Tibial nerve (tissue), 4 donors: ENCODE data around the gene DNM1L. TPM values are rescaled to one million over a fixed set of nuclear protein-coding genes. Genes with fewer than 3 reads are reported as not detected.
A peak's percentile ranks its signal among the peaks of the same experiment; 100 is the strongest.

Source experiments
- DNase-seq, 2 donors: peaks; one replicate each; pipeline ENCODE4 v3.0.0-alpha.2; 2019; ENCODE audit warnings: low spot score in 2 of 2
- H3K27ac ChIP-seq, 4 donors: fragments of 200-600 bp; sonication (generic) in 3 of 4; one replicate each; pipeline ENCODE4 v1.5.1; 2017 to 2019; ENCODE audit warnings: mild to moderate bottlenecking in 1 of 4
- H3K27me3 ChIP-seq, 2 donors: fragments of 200-600 bp; sonication (generic) in 1 of 2; one replicate each; pipeline versions ENCODE4 v1.5.1 to v1.6.0; 2017 to 2019
- H3K36me3 ChIP-seq, 3 donors: fragments of 200-600 bp; sonication (generic); one replicate each; pipeline ENCODE4 v1.5.1; 2018 to 2019
- H3K4me1 ChIP-seq, 4 donors: fragments of 200-600 bp; sonication (generic) in 3 of 4; one replicate each; pipeline ENCODE4 v1.5.1; 2017 to 2019
- H3K4me3 ChIP-seq, 4 donors: fragments of 200-600 bp; sonication (generic) in 3 of 4; one replicate each; pipeline ENCODE4 v1.5.1; 2017 to 2019; ENCODE audit warnings: mild to moderate bottlenecking in 1 of 4, moderate library complexity in 1 of 4
- H3K9me3 ChIP-seq, 4 donors: fragments of 200-600 bp; sonication (generic) in 3 of 4; one replicate each; pipeline ENCODE4 v1.5.1; 2017 to 2019
- EP300 ChIP-seq, 2 donors: sonication (generic); formaldehyde crosslinking; IDR thresholded peaks; one replicate each; pipeline ENCODE4 v1.6.1; 2017; ENCODE audit warnings: antibody characterized with exemption in 2 of 2, mild to moderate bottlenecking in 1 of 2
- POLR2A ChIP-seq, 2 donors: fragments of 450-650 bp; IDR thresholded peaks; one replicate each; pipeline ENCODE4 v1.6.1; 2017; ENCODE audit warnings: antibody characterized with exemption in 2 of 2, mild to moderate bottlenecking in 2 of 2, moderate library complexity in 2 of 2
- WGBS, 2 donors: methylation state at CpG; one replicate each; pipeline ENCODE4 v1.1.5; 2018; 5-methylcytosine and 5-hydroxymethylcytosine counted together
- total RNA-seq, 4 donors: library from RNA; depleted of rRNA; stranded (reverse); fragments of >200 nt; gene quantifications; one replicate each; pipeline ENCODE4 v1.1.0, GENCODE V29; 2016
- TF ChIP-seq, protein P1 (sequence below), 5 experiments: fragments of 200-600 bp in 3 of 5; fragments of 450-650 bp in 2 of 5; sonication (generic) in 3 of 5; IDR thresholded peaks; one replicate each; pipeline ENCODE4 v1.5.1; 2016 to 2019; ENCODE audit warnings: antibody characterized with exemption in 5 of 5, mild to moderate bottlenecking in 3 of 5, moderate library complexity in 2 of 5

DNM1L gene
- total RNA-seq, 4 donors from 2014 or later: 42.0 to 97.5 (median 59.1) TPM

DNA sequence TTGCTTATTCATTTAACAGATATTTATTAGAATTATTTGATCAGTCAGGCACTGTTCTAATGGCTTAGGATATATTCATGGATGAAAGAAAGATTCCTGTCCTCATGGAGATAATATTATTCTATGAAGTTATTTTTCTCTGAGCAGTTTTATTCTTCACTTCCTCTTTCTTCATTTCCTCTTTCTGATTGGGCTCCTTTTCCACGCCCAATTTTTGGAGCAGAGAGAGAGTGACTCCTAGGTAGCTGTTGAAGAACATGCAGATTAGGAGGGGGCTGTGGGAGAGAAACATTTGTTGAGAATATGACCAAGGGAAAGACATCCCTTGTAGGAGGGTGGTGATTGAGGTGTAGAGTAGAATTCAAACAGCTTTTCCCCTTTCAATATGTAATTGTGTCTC, 82.6 kb downstream of the DNM1L start:
- WGBS, 2 donors: 55 to 61% methylated on average over 1 of the region's 1 CpG
- Histone ChIP-seq H3K4me3 (no peak overlapping the region), H3K4me1 (peaks cover 0 to 7% (median 0%) of the 10 kb centered on the region in 4 donors), H3K9me3 (no peaks in the 10 kb centered on the region), H3K27me3 (no peaks in the 10 kb centered on the region), H3K27ac (no peak overlapping the region), H3K36me3 (no peaks in the 10 kb centered on the region)
- no peak for TF ChIP-seq POLR2A (IDR thresholded peaks at IDR 0.05)
- no peak for TF ChIP-seq EP300 (IDR thresholded peaks at IDR 0.05)
- TF ChIP-seq, protein P1, sequence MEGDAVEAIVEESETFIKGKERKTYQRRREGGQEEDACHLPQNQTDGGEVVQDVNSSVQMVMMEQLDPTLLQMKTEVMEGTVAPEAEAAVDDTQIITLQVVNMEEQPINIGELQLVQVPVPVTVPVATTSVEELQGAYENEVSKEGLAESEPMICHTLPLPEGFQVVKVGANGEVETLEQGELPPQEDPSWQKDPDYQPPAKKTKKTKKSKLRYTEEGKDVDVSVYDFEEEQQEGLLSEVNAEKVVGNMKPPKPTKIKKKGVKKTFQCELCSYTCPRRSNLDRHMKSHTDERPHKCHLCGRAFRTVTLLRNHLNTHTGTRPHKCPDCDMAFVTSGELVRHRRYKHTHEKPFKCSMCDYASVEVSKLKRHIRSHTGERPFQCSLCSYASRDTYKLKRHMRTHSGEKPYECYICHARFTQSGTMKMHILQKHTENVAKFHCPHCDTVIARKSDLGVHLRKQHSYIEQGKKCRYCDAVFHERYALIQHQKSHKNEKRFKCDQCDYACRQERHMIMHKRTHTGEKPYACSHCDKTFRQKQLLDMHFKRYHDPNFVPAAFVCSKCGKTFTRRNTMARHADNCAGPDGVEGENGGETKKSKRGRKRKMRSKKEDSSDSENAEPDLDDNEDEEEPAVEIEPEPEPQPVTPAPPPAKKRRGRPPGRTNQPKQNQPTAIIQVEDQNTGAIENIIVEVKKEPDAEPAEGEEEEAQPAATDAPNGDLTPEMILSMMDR (IDR thresholded peaks at IDR 0.05): no peak
- no peak for DNase-seq

DNA sequence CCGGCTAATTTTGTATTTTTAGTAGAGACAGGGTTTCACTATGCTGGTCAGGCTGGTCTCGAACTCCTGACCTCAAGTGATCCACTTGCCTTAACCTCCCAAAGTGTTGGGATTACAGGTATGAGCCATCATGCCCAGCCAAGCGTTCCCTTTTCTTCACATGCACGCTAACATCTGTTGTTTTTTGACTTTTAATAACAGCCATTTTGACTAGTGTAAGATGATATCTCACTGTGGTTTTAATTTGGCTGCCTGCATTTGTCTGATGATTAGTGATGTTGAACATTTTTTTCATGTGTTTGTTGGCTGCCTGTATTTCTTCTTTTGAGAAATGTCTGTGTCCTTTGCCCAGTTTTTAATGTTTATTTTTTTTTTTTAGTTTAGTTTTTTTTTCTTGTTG, 86.8 kb downstream of the DNM1L start:
- Histone ChIP-seq H3K36me3 (no peaks in the 10 kb centered on the region), H3K4me1 (peaks cover 0 to 6% (median 0%) of the 10 kb centered on the region in 4 donors), H3K27ac (no peak overlapping the region), H3K4me3 (no peak overlapping the region), H3K27me3 (no peaks in the 10 kb centered on the region), H3K9me3 (no peaks in the 10 kb centered on the region)
- WGBS, 2 donors: 67 to 72% methylated on average over 4 of the region's 4 CpGs
- DNase-seq: peak in 1 of 2 donors; percentile 18
- TF ChIP-seq EP300 (IDR thresholded peaks at IDR 0.05): peak in 1 of 2 donors; percentile 51
- TF ChIP-seq POLR2A (IDR thresholded peaks at IDR 0.05): no peak

DNA sequence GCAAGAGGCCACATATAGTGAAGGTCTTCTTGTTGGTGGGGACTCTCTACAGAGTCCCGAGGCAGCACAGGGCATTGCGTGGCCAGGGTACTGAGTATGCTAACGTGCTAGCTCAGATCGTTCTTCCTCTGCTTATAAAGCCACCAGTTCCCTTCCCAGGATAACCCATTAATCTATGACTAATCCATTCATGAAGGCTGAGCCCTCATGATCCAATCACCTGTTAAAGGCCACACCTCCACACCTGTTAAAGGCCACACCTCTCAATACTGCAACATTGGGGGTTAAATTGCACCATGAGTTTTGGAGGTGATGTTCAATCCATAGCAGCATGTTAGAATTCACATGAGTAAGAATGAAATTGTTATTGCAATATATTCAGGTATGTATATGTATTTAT, 89.4 kb downstream of the DNM1L start:
- Histone ChIP-seq H3K36me3 (no peaks in the 10 kb centered on the region), H3K4me1 (peaks cover 0 to 6% (median 0%) of the 10 kb centered on the region in 4 donors), H3K9me3 (no peaks in the 10 kb centered on the region), H3K27ac (no peak overlapping the region), H3K27me3 (no peaks in the 10 kb centered on the region), H3K4me3 (no peak overlapping the region)
- DNase-seq: no peak
- WGBS, 2 donors: 65 to 67% methylated on average over 4 of the region's 4 CpGs
- TF ChIP-seq EP300 (IDR thresholded peaks at IDR 0.05) (no peak), POLR2A (IDR thresholded peaks at IDR 0.05) (no peak)
- TF ChIP-seq, protein P1 (IDR thresholded peaks at IDR 0.05): no peak

DNA sequence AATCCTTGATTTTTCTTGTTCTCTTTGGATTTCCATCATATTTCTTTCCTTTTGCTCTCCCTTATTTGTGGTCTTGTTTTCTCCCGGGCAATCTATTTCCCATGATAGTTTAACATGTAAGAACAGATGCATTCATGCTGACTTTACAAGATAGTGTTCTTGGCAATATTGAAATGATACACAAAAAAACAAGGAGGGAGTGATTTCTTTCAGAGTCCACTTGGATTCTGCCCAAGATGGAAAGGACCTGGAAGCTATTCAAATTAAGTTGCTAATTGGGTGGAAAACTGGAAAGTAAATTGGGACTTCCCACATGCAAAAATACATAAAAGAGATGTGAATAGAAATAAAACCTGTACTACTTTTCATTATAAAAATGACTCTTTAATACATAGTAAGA, 91.0 kb downstream of the DNM1L start:
- no peaks in the 10 kb centered on the region for H3K9me3 ChIP-seq
- H3K4me1 ChIP-seq: peaks cover 0 to 6% (median 0%) of the 10 kb centered on the region in 4 donors
- H3K27ac ChIP-seq: no peak overlapping the region
- H3K27me3 ChIP-seq: no peaks in the 10 kb centered on the region
- no peak overlapping the region for H3K4me3 ChIP-seq
- H3K36me3 ChIP-seq: no peaks in the 10 kb centered on the region
- 23 to 28% methylated on average over 1 of the region's 1 CpG for WGBS, 2 donors
- TF ChIP-seq POLR2A (IDR thresholded peaks at IDR 0.05): no peak
- no peak for TF ChIP-seq EP300 (IDR thresholded peaks at IDR 0.05)
- TF ChIP-seq, protein P1 (IDR thresholded peaks at IDR 0.05): no peak
- no peak for DNase-seq

DNA sequence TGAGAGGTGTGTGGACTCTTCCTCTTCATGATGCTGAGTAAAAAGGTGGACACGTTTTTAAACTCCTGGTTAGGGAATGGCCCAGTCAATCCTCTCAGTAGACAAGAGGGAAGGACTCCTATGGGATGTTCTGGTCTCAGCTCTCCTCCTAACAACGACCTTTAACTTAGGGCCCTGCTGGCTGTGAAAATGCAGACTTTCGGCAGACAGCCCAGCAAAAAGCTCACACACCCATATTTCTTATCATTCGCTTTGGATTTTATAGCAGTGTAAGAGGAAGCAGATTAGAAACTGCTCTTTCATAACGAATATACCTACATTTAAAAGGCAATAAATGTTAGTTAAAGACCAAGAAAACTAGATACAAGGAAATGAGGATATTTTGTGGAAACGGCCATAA, 94.6 kb downstream of the DNM1L start:
- H3K9me3 ChIP-seq: no peaks in the 10 kb centered on the region
- no peak overlapping the region for H3K4me3 ChIP-seq
- DNase-seq: no peak
- H3K4me1 ChIP-seq: peaks cover 0 to 5% (median 0%) of the 10 kb centered on the region in 4 donors
- no peaks in the 10 kb centered on the region for H3K27me3 ChIP-seq
- TF ChIP-seq EP300 (IDR thresholded peaks at IDR 0.05) (no peak), POLR2A (IDR thresholded peaks at IDR 0.05) (no peak)
- TF ChIP-seq, protein P1 (IDR thresholded peaks at IDR 0.05): no peak
- no peak overlapping the region for H3K27ac ChIP-seq
- H3K36me3 ChIP-seq: no peaks in the 10 kb centered on the region
- WGBS, 2 donors: 51 to 54% methylated on average over 6 of the region's 6 CpGs

DNA sequence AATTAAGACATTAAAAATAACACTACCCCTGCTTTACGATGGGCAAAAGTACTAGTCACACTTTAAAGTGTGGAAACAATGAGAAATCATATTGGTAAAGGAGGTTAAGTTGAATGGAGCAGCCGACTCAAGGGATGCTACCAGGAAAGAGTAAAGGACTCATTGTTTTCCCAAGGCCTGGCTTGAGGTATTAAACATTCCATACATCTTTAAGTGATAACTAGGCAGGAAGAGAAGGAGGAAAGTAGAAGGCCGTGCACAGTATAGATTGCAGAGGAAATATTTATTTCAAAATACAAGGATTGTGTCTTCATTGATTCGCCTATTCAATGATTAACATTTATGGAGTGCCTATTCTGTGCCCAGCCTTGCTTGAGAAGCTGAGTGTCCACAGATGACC, 97.2 kb downstream of the DNM1L start:
- H3K4me3 ChIP-seq: no peak overlapping the region
- TF ChIP-seq, protein P1 (IDR thresholded peaks at IDR 0.05): no peak
- TF ChIP-seq EP300 (IDR thresholded peaks at IDR 0.05): no peak
- no peak for TF ChIP-seq POLR2A (IDR thresholded peaks at IDR 0.05)
- H3K27me3 ChIP-seq: no peaks in the 10 kb centered on the region
- peaks cover 0 to 26% (median 5%) of the 10 kb centered on the region in 4 donors for H3K4me1 ChIP-seq
- 83 to 84% methylated on average over 4 of the region's 4 CpGs for WGBS, 2 donors
- H3K27ac ChIP-seq: no peak overlapping the region
- DNase-seq: no peak
- H3K36me3 ChIP-seq: no peaks in the 10 kb centered on the region
- H3K9me3 ChIP-seq: no peaks in the 10 kb centered on the region
